SK-N-SH (cell line): ENCODE results near the gene SUCNR1. TPM values are rescaled to one million over a fixed set of nuclear protein-coding genes. Genes with fewer than 3 reads are reported as not detected.
A peak's percentile ranks its signal among the peaks of the same experiment; 100 is the strongest.

Experiments
- CTCF ChIA-PET: fragments of 300-600, 350-600 bp; formaldehyde crosslinking; extraction: SDS; loops from one replicate; lab custom pipeline; 2021; lab: Yijun Ruan, JAX
- POLR2A ChIA-PET: fragments of 350-600 bp; sonication (Branson Sonifier 250); formaldehyde crosslinking; extraction: SDS; loops from one replicate; lab custom pipeline; 2020; ENCODE audit warnings: antibody characterized with exemption, inconsistent platforms; lab: Yijun Ruan, JAX
- DNase-seq: peaks from one replicate; pipeline ENCODE4 v3.0.0; 2012
- H2AFZ ChIP-seq: fragments of 200-600 bp; sonication (generic); 2 replicates; pipeline ENCODE4 v1.8.1; 2016; ENCODE audit warnings: antibody characterized with exemption, mild to moderate bottlenecking, low read depth
- H3F3A ChIP-seq: fragments of 200-600 bp; sonication (generic); replicated peaks from 2 replicates; pipeline ENCODE3; 2016; ENCODE audit warnings: antibody characterized with exemption, mild to moderate bottlenecking; ENCODE audit not compliant: insufficient read depth
- H3K27ac ChIP-seq, 2 experiments: fragments of 200-500 bp in 1 of 2; fragments of 200-600 bp in 1 of 2; sonication (Bioruptor generic) in 1 of 2; sonication (generic), shearing (Covaris generic) in 1 of 2; 2 replicates each; pipeline versions ENCODE4 v1.5.1 to v1.6.1; 2014 to 2016; ENCODE audit warnings: low read depth in 2 of 2, inconsistent platforms in 1 of 2, low read length in 1 of 2, mild to moderate bottlenecking in 1 of 2, mixed read lengths in 1 of 2
- H3K27me3 ChIP-seq: fragments of 200-600 bp; sonication (generic), shearing (Covaris generic); 2 replicates; pipeline ENCODE4 v1.6.1; 2016; ENCODE audit warnings: mixed run types; ENCODE audit not compliant: insufficient read depth
- H3K36me3 ChIP-seq, 2 experiments: fragments of 200-500 bp in 1 of 2; fragments of 200-600 bp in 1 of 2; sonication (Bioruptor generic) in 1 of 2; sonication (generic) in 1 of 2; replicated peaks in 1 of 2; 2 replicates each; pipeline versions ENCODE3 to v1.5.1; 2014 to 2016; ENCODE audit warnings: low read length in 1 of 2, mild to moderate bottlenecking in 1 of 2; ENCODE audit not compliant: insufficient read depth in 2 of 2, control insufficient read depth in 1 of 2
- H3K4me1 ChIP-seq, 2 experiments: fragments of 200-500 bp in 1 of 2; fragments of 200-600 bp in 1 of 2; sonication (Bioruptor generic) in 1 of 2; sonication (generic), shearing (Covaris generic) in 1 of 2; 2 replicates each; pipeline versions ENCODE4 v1.5.1 to v1.6.1; 2014 to 2016; ENCODE audit warnings: low read depth in 1 of 2, low read length in 1 of 2, mixed run types in 1 of 2; ENCODE audit not compliant: insufficient read depth in 2 of 2, control insufficient read depth in 1 of 2
- H3K4me2 ChIP-seq: fragments of 200-600 bp; sonication (generic), shearing (Covaris generic); 2 replicates; pipeline ENCODE4 v1.6.1; 2017; ENCODE audit warnings: mixed run types
- H3K4me3 ChIP-seq, 2 experiments: fragments of 200-500 bp in 1 of 2; fragments of 200-600 bp in 1 of 2; sonication (Bioruptor generic) in 1 of 2; sonication (generic), shearing (Covaris generic) in 1 of 2; 2 replicates each; pipeline versions ENCODE4 v1.5.1 to v1.8.1; 2014 to 2016; ENCODE audit warnings: low read depth in 2 of 2, inconsistent platforms in 1 of 2, low read length in 1 of 2, mild to moderate bottlenecking in 1 of 2, mixed read lengths in 1 of 2, moderate library complexity in 1 of 2
- H3K79me2 ChIP-seq: fragments of 200-600 bp; sonication (generic); 2 replicates; pipeline ENCODE4 v1.8.1; 2017; ENCODE audit warnings: mild to moderate bottlenecking; ENCODE audit not compliant: insufficient read depth
- H3K9ac ChIP-seq: fragments of 200-600 bp; sonication (generic); 2 replicates; pipeline ENCODE4 v1.6.1; 2017; ENCODE audit warnings: mixed run types
- H3K9me2 ChIP-seq: fragments of 200-600 bp; sonication (generic); 2 replicates; pipeline ENCODE4 v1.6.1; 2017; ENCODE audit warnings: mixed run types
- H3K9me3 ChIP-seq: fragments of 200-600 bp; sonication (generic); 2 replicates; pipeline ENCODE4 v1.6.1; 2017; ENCODE audit warnings: mixed run types, mild to moderate bottlenecking, moderate library complexity
- H4K20me1 ChIP-seq: fragments of 200-600 bp; sonication (generic); 2 replicates; pipeline ENCODE4 v1.6.1; 2017; ENCODE audit warnings: mild to moderate bottlenecking, mixed run types; ENCODE audit not compliant: insufficient read depth
- CTCF ChIP-seq: fragments of 200-600 bp; sonication (generic); IDR thresholded peaks from 2 replicates; pipeline ENCODE4 v1.6.1; 2017; ENCODE audit warnings: antibody characterized with exemption, mild to moderate bottlenecking, moderate library complexity
- ELF1 ChIP-seq: IDR thresholded peaks from 2 replicates; pipeline ENCODE4 v1.4.0; 2012
- EP300 ChIP-seq, 2 experiments: IDR thresholded peaks; 2 replicates each; pipeline versions ENCODE4 v1.4.0 to v1.6.1; 2012; ENCODE audit warnings: borderline replicate concordance in 1 of 2, low read depth in 1 of 2, low read length in 1 of 2
- FOSL2 ChIP-seq: IDR thresholded peaks from 2 replicates; pipeline ENCODE4 v1.4.0; 2012; ENCODE audit warnings: low read depth, mild to moderate bottlenecking, moderate library complexity, borderline replicate concordance
- MAX ChIP-seq: IDR thresholded peaks from 2 replicates; pipeline ENCODE4 v1.4.0; 2012; ENCODE audit warnings: low read depth
- MEF2A ChIP-seq: IDR thresholded peaks from 2 replicates; pipeline ENCODE4 v1.4.0; 2012; ENCODE audit warnings: low read depth, borderline replicate concordance
- MXI1 ChIP-seq: IDR thresholded peaks from 2 replicates; pipeline ENCODE4 v1.6.1; 2012; ENCODE audit warnings: mild to moderate bottlenecking, low read depth, low read length, improper control_type of control experiment
- NFIC ChIP-seq: IDR thresholded peaks from 2 replicates; pipeline ENCODE4 v1.4.0; 2012; ENCODE audit warnings: borderline replicate concordance
- PBX3 ChIP-seq: IDR thresholded peaks from 2 replicates; pipeline ENCODE4; 2012
- POLR2AphosphoS5 ChIP-seq: IDR thresholded peaks from 2 replicates; pipeline ENCODE4 v1.6.1; 2012; ENCODE audit warnings: low read depth, low read length
- RFX5 ChIP-seq: IDR thresholded peaks from 2 replicates; pipeline ENCODE4 v1.6.1; 2012; ENCODE audit warnings: mild to moderate bottlenecking, improper control_type of control experiment, low read length
- SMC3 ChIP-seq: IDR thresholded peaks from 2 replicates; pipeline ENCODE4 v1.6.1; 2012; ENCODE audit warnings: low read depth, low read length, improper control_type of control experiment
- TAF1 ChIP-seq: IDR thresholded peaks from 2 replicates; pipeline ENCODE4 v1.6.1; 2012; ENCODE audit warnings: low read depth, mild to moderate bottlenecking, low read length, moderate library complexity, borderline replicate concordance
- TCF12 ChIP-seq: IDR thresholded peaks from 2 replicates; pipeline ENCODE4 v1.4.0; 2012
- USF1 ChIP-seq: IDR thresholded peaks from 2 replicates; pipeline ENCODE4 v1.4.0; 2012; ENCODE audit warnings: low read depth, borderline replicate concordance
- USF2 ChIP-seq: fragments of 150-350 bp; IDR thresholded peaks from 2 replicates; pipeline ENCODE4 v1.6.1; 2017; ENCODE audit warnings: antibody characterized with exemption, low read length, low read depth, borderline replicate concordance
- YY1 ChIP-seq: IDR thresholded peaks from 2 replicates; pipeline ENCODE4 v1.4.0; 2012; ENCODE audit warnings: low read depth, mild to moderate bottlenecking
- WGBS: methylation state at CpG from one replicate; pipeline ENCODE4 v1.1.6; 2017; ENCODE audit warnings: low lambda C conversion rate; 5-methylcytosine and 5-hydroxymethylcytosine counted together
- polyA plus RNA-seq, 3 experiments: library from polyadenylated mRNA; depleted of rRNA; stranded (reverse); fragments of >200 nt; gene quantifications; 2 replicates each; pipeline ENCODE4 v1.2.3, GENCODE V29; 2012

Gene SUCNR1
- polyA plus RNA-seq, 1 of the 3 experiments (the other 2 are of a cell fraction) = 1.5 TPM

GRCh38 chr3:151879037-151879436, 5.6 kb downstream of the SUCNR1 start:
- no peak for DNase-seq
- H3K36me3 ChIP-seq = peaks cover 5 to 18% of the 10 kb centered on the region in 2 experiments
- no peak overlapping the region for H3K4me2 ChIP-seq
- H2AFZ ChIP-seq = no peak overlapping the region
- peaks cover 88% of the 10 kb centered on the region for H3K79me2 ChIP-seq
- 53% methylated on average over 1 of the region's 1 CpG for WGBS
- H3K9me2 ChIP-seq = no peaks in the 10 kb centered on the region
- H3K4me3 ChIP-seq = no peak overlapping the region
- H3K4me1 ChIP-seq = peaks cover 0 to 2% of the 10 kb centered on the region in 2 experiments; a peak in 1 of 4 replicates
- POLR2A ChIA-PET = no interaction called here
- CTCF ChIA-PET = no interaction called here
- peak overlapping the region; percentile 35; the same call in 1 of the 2 replicates for H3K9ac ChIP-seq
- H4K20me1 ChIP-seq = no peaks in the 10 kb centered on the region
- H3K27ac ChIP-seq = peak overlapping the region; percentile 69 to 76; a peak in 3 of 4 replicates
- peaks cover 33% of the 10 kb centered on the region for H3F3A ChIP-seq
- no peaks in the 10 kb centered on the region; the same call in 1 of the 2 replicates for H3K9me3 ChIP-seq
- TF ChIP-seq SMC3 = no peak
- TF ChIP-seq USF2 = no peak
- TF ChIP-seq USF1 = no peak
- TF ChIP-seq MXI1 = no peak
- no peak for TF ChIP-seq MEF2A
- no peak for TF ChIP-seq FOSL2
- TF ChIP-seq POLR2AphosphoS5 = no peak
- TF ChIP-seq YY1 = no peak
- no peak for TF ChIP-seq NFIC
- TF ChIP-seq EP300 (IDR thresholded peaks at IDR 0.05; ENCODE audit: borderline replicate concordance in 1 of 2, low read depth in 1 of 2, low read length in 1 of 2) = no peak
- TF ChIP-seq PBX3 = no peak
- no peak for TF ChIP-seq TCF12
- no peak for TF ChIP-seq CTCF
- TF ChIP-seq RFX5 = no peak
- TF ChIP-seq ELF1 = no peak
- TF ChIP-seq TAF1 = no peak
- TF ChIP-seq MAX = no peak
- H3K27me3 ChIP-seq = no peaks in the 10 kb centered on the region
